ENCODE data around the gene WDR36. TPM values are rescaled to one million over a fixed set of nuclear protein-coding genes. Genes with fewer than 3 reads are reported as not detected.

The WDR36 gene
- total RNA-seq, 1 donor from 2014 or later: 31.6 TPM

- peaks cover 76% of the 10 kb centered on the region for H3K27me3 Mint-ChIP-seq
Measured at GRCh38 chr5:111075520-111075919, 16.6 kb upstream of the WDR36 start.

GRCh38 chr5:111076091-111076490 lies 16.1 kb upstream of the WDR36 start:
- no peak for TF ChIP-seq CTCF (IDR thresholded peaks at IDR 0.05; ENCODE audit: unreplicated experiment)
- no peak overlapping the region for H3K27ac Mint-ChIP-seq
- H3K36me3 Mint-ChIP-seq (ENCODE audit: insufficient read depth): no peaks in the 10 kb centered on the region
- peaks cover 5% of the 10 kb centered on the region for H3K4me1 Mint-ChIP-seq (ENCODE audit: low read depth)
- no peaks in the 10 kb centered on the region for H3K9me3 Mint-ChIP-seq (ENCODE audit: low read depth)
- H3K4me3 Mint-ChIP-seq (ENCODE audit: low read depth): no peak overlapping the region
- DNase-seq (ENCODE audit: low spot score, unreplicated experiment): no peak
- H3K27me3 Mint-ChIP-seq: peaks cover 74% of the 10 kb centered on the region

More at GRCh38 chr5:111075520-111075919, 16.6 kb upstream of the WDR36 start:
- DNase-seq (ENCODE audit: low spot score, unreplicated experiment): no peak
- H3K36me3 Mint-ChIP-seq (ENCODE audit: insufficient read depth): no peaks in the 10 kb centered on the region
- H3K4me1 Mint-ChIP-seq (ENCODE audit: low read depth): peaks cover 7% of the 10 kb centered on the region
- H3K9me3 Mint-ChIP-seq (ENCODE audit: low read depth): no peaks in the 10 kb centered on the region
- H3K4me3 Mint-ChIP-seq (ENCODE audit: low read depth): no peak overlapping the region
- no peak for TF ChIP-seq CTCF (IDR thresholded peaks at IDR 0.05; ENCODE audit: unreplicated experiment)
- H3K27ac Mint-ChIP-seq: no peak overlapping the region

GRCh38 chr5:111077678-111078077 lies 14.5 kb upstream of the WDR36 start:
- DNase-seq (ENCODE audit: low spot score, unreplicated experiment): no peak
- Mint-ChIP-seq H3K36me3 (ENCODE audit: insufficient read depth) (no peaks in the 10 kb centered on the region), H3K9me3 (ENCODE audit: low read depth) (no peaks in the 10 kb centered on the region), H3K4me3 (ENCODE audit: low read depth) (no peak overlapping the region), H3K27me3 (peaks cover 71% of the 10 kb centered on the region), H3K4me1 (ENCODE audit: low read depth) (peaks cover 5% of the 10 kb centered on the region), H3K27ac (no peak overlapping the region)
- TF ChIP-seq CTCF (IDR thresholded peaks at IDR 0.05; ENCODE audit: unreplicated experiment): no peak

- Mint-ChIP-seq H3K27ac (no peak overlapping the region), H3K4me1 (ENCODE audit: low read depth) (peaks cover 2% of the 10 kb centered on the region), H3K27me3 (peaks cover 55% of the 10 kb centered on the region), H3K36me3 (ENCODE audit: insufficient read depth) (no peaks in the 10 kb centered on the region), H3K9me3 (ENCODE audit: low read depth) (no peaks in the 10 kb centered on the region), H3K4me3 (ENCODE audit: low read depth) (no peak overlapping the region)
- no peak for DNase-seq (ENCODE audit: low spot score, unreplicated experiment)
- no peak for TF ChIP-seq CTCF (IDR thresholded peaks at IDR 0.05; ENCODE audit: unreplicated experiment)
Measured at GRCh38 chr5:111079846-111080245, 12.3 kb upstream of the WDR36 start.

GRCh38 chr5:111083323-111083722 lies 8.8 kb upstream of the WDR36 start:
- no peaks in the 10 kb centered on the region for H3K9me3 Mint-ChIP-seq (ENCODE audit: low read depth)
- TF ChIP-seq CTCF (IDR thresholded peaks at IDR 0.05; ENCODE audit: unreplicated experiment): no peak
- DNase-seq (ENCODE audit: low spot score, unreplicated experiment): no peak
- H3K4me1 Mint-ChIP-seq (ENCODE audit: low read depth): peaks cover 2% of the 10 kb centered on the region
- no peaks in the 10 kb centered on the region for H3K36me3 Mint-ChIP-seq (ENCODE audit: insufficient read depth)
- H3K4me3 Mint-ChIP-seq (ENCODE audit: low read depth): no peak overlapping the region
- H3K27me3 Mint-ChIP-seq: peaks cover 35% of the 10 kb centered on the region
- H3K27ac Mint-ChIP-seq: no peak overlapping the region
